ENCODE results near the gene APBB2.
A peak's percentile ranks its signal among the peaks of the same experiment; 100 is the strongest.
"Not testable (repeated sequence)": the region's sequence is repeated elsewhere in the genome, so short reads cannot be mapped to it uniquely, and the experiment has no call there.

Gene APBB2

GRCh38 chr4:41057467-41057866, 156.9 kb downstream of the APBB2 start:
- peak overlapping the region in 1 of 21 experiments; percentile 18 for H3K27ac ChIP-seq

DNA sequence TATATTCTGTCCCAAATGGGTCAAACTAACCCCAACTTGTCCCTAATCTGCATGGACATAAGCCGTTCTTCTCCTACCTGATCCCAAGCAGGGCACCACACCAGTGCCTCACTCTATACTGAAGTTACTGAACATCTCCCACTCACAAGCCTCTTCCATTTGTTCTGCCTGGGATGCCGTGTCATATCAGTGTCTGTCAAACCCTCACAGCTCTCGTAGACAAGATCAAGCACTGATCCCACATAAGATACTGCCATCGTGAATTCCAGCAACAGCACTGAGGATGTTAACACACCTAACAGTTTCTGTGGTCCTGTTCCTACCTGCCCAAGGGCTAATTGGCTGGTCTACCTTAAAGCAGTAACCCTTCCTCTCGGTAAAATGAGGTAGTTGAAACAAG, 162.1 kb downstream of the APBB2 start:
- H3K27ac ChIP-seq, result no peak overlapping the region
- H3K4me3 ChIP-seq, result no peak overlapping the region

More at GRCh38 chr4:41057467-41057866, 156.9 kb downstream of the APBB2 start:
- H3K4me3 ChIP-seq, result no peak overlapping the region

DNA sequence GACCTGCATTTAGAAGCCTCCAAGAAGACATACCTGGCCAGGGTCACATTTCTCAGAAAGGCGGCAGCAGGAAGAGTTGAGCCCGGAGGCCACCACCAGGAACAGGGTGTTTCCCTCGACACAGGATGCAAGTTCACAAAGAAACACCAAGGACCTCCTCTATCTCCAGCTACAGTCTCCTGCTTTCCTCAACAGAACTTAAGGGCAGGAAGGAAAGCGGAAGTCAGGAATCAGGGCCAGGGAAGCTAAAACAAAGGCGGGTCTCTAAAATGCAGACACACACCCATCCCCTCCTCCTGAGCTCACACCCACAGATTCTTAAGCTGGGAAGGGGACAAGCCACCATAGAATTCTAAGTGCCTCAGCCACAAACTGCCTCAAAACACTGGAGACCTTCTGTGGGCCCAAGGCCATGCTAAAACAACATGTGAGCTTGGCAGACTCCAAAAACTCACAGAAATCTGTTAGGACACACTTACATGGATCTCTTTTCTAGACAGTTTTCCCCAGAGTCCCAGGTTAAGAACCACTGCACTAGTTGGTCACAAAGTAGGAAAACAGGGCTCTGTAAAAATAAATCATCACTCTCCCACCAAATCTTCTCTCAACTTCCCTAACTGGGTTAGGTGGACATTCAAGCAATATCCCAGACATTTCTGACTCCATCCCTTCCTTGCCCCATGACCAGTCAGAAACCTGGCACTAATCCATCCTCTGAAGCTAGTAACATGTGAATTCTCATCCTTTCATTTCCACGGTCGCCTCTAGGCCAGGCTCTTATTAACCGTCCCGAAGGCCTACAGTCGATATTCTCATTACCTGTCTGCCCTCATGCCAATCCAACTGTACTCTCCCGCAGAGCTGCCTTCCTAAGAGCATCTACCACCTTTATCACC, 163.2 kb downstream of the APBB2 start:
- H3K4me3 ChIP-seq, result no peak overlapping the region
- H3K27ac ChIP-seq, result peak overlapping the region in 6 of 21 experiments; percentile 10 to 61 (median 18)

- Histone ChIP-seq H3K27ac (no peak overlapping the region), H3K4me3 (no peak overlapping the region)
Measured at GRCh38 chr4:41050116-41050515, 164.2 kb downstream of the APBB2 start.

DNA sequence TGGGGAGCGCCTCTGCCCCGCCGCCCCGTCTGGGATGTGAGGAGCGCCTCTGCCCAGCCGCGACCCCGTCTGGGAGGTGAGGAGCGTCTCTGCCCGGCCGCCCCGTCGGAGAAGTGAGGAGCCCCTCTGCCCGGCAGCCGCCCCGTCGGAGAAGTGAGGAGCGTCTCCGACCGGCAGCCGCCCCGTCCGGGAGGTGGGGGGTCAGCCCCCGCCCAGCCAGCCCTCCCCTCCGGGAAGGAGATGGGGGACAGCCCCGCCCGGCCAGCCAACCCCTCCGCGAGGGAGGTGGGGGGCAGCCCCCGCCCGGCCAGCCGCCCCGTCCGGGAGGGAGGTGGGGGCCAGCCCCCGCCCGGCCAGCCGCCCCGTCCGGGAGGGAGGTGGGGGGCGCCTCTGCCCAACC, 165.2 kb downstream of the APBB2 start:
- H3K4me3 ChIP-seq, H3K27ac ChIP-seq: not testable (repeated sequence)

DNA sequence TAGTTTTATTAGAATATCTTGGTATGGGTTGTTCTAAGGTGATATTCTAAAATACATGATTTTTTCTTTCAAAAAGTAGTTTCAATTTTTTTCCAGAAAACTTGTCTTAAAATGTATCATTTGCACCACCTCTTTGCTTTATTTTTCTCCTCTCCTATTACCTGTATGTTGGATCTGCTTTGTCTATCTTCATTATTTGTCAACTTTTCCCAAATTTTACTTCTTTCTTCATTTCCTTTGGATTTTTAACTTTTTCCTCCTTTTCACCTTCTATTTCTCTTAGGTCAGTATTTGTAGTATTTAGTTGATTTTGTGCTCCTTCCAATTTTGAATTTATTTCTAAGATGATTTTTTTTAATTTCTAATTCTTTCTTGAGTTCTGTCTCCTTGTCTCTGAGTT, 169.6 kb downstream of the APBB2 start:
- Histone ChIP-seq H3K27ac (no peak overlapping the region), H3K4me3 (no peak overlapping the region)

GRCh38 chr4:41044165-41044564, 170.2 kb downstream of the APBB2 start:
- H3K4me3 ChIP-seq, result no peak overlapping the region
- no peak overlapping the region for H3K27ac ChIP-seq

- Histone ChIP-seq H3K4me3 (no peak overlapping the region), H3K27ac (no peak overlapping the region)
Measured at GRCh38 chr4:41043465-41043864, 170.9 kb downstream of the APBB2 start.

- no peak overlapping the region for H3K4me3 ChIP-seq
- H3K27ac ChIP-seq, result no peak overlapping the region
Measured at GRCh38 chr4:41041551-41041950, 172.8 kb downstream of the APBB2 start.

DNA sequence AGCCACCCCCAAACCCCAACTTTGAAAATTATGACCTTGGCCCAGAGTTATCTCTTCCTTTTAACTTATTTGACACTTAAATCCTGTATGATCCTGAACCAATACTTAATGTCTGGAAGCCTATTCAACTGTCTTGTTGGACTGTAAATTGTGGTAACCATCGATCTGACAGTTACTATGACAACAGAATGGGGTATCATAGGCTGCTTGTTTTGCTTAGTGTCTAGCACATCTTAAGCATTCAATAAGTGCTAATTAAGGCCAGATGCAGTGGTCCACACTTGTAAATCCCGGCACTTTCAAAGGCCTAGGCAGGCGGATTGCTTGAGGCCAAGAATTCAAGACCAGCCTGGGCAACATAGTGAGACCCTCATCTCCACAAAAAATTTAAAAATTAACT, 175.0 kb downstream of the APBB2 start:
- no peak overlapping the region for H3K27ac ChIP-seq

DNA sequence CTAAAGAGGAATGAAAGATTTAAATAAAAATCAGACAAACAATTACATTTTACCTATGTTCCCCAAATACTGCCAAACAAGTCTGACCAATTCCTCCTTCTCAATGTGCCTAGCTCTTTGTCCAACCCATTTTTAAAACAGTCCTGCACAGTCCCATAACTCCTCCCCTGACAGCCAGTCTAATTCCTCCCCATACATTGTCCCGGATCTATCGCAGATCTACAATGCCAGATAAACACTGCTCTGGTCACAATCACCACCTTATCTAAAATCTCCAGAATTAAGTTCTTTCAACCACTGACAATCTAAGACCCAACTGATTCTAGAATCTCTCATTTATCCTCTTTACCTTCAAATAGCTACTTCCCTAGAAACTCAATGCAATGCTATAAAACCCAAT, 176.0 kb downstream of the APBB2 start:
- H3K27ac ChIP-seq, result no peak overlapping the region

More for the DNA sequence above, 175.0 kb downstream of the APBB2 start:
- no peak overlapping the region for H3K4me3 ChIP-seq

GRCh38 chr4:41029098-41029497, 185.2 kb downstream of the APBB2 start:
- Histone ChIP-seq H3K4me3 (no peak overlapping the region), H3K27ac (peak overlapping the region in 3 of 21 experiments; percentile 12 to 35 (median 30))

More for the DNA sequence above, 176.0 kb downstream of the APBB2 start:
- H3K4me3 ChIP-seq, result no peak overlapping the region

GRCh38 chr4:41028392-41029076, 185.8 kb downstream of the APBB2 start:
- Histone ChIP-seq H3K27ac (peak overlapping the region in 3 of 21 experiments; percentile 19 to 35 (median 30)), H3K4me3 (no peak overlapping the region)

GRCh38 chr4:41026971-41027370, 187.4 kb downstream of the APBB2 start:
- no peak overlapping the region for H3K27ac ChIP-seq
- no peak overlapping the region for H3K4me3 ChIP-seq

GRCh38 chr4:41025824-41026223, 188.5 kb downstream of the APBB2 start:
- Histone ChIP-seq H3K27ac (no peak overlapping the region), H3K4me3 (no peak overlapping the region)

DNA sequence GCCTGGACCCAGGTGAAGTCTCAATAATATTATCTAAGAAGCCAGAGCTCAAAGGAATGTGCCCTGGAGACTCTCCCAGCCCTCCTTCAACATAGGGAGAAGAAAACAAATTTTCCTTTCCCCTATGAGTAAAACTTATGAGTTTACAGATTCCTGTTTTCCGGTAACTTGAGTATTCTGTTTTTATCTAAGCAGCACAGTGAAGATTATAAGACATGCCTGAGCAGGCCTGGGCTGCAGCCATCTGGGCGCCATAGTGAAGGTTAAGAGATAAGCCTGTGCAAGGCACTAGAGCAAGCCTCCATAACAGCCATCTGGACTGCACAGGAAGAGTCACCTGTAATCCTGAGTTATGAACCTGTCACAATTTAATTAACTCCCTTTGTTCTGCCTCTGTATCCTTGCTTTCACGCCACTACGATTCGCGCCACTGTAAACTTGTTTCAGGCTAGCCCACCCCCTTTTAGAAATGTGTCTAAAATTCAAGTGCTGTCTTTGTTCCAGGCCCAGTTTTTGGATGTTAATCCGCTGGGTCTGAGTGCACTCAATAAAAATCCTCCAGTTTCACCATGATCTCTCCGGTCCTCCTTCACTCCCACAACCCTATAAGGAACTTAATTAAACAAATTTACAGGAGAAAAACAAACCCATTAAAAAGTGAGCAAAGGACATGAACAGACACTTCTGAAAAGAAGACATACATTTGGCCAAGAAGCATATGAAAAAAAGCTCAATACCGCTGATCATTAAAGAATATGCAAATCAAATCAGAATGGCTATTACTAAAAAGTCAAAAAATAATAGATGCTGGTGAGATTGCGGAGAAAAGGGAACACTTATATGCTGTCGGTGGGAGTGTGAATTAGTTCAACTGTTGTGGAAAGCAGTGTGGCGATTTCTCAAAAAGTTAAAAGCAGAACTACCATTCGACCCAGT, 189.5 kb downstream of the APBB2 start:
- Histone ChIP-seq H3K4me3 (no peak overlapping the region), H3K27ac (no peak overlapping the region)

DNA sequence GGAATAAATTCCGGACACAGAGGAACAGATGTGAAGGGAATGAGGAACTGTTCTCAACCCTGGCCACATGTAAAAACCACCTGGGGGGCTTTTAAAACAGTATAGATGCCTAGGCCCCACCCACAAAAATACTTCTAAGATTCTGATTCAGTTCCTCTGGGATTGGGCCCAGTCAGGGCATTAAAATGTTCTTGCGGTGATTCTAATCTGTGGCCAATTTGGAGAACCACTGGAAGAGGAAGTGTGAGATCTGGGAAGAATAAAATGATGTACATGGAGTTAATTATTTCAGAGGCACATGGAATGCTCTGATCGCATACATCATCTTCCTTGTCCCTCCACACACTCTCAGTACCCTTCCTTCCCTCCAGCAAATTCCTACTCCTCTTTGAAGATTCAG, 192.2 kb downstream of the APBB2 start:
- H3K4me3 ChIP-seq, result no peak overlapping the region
- peak overlapping the region in 3 of 21 experiments; percentile 10 to 38 (median 21) for H3K27ac ChIP-seq

DNA sequence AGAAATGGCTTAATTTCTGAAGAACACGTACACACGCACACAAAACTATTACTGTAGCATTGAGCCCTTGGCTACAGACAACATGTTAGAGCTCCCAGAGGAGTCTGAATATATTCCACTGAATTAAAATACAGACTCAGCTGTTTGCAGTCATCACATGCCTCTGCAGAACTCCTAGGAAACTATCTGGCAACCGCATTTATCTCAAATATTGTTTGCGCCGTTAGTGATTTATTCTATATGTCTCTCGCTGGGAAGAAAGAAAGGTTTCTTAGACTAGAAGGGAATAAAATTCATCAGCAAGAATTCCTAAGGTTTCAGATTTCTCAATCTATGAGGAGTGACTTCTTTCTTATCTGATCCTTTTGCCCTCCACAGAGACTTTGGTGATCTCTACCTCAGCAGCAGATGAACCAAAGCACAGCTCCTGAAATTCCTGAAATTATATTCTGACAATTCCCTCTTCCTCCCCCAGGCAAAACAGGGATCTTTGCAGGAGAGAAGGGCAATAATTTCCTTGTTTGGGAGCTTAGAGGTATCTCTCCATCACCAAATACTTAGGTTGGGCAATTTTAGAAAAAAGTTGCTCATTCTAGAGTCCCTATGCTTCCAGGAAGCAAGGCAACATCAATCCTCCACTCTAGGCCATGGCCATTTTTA, 199.2 kb downstream of the APBB2 start:
- Histone ChIP-seq H3K4me3 (no peak overlapping the region), H3K27ac (peak overlapping the region in 1 of 21 experiments; percentile 43)

DNA sequence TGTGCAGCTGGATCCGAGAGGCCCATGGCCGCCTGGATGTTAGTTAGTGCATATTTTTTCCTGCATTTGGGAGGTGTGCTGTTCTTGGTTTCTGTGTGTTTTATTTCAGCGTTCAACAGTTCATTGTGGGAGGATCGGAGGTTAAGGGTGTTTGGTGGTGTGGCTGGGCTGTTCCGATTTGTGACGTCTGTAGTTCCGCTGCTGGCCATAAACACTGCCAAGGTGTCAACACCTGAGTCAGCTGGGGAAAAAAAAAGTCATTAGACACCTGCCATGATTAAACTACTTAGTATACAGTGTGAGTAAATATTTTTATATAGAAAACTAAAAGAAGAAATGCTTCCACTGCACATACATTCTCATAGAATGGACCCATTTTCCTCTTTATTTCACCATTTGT, 200.2 kb downstream of the APBB2 start:
- no peak overlapping the region for H3K4me3 ChIP-seq
- H3K27ac ChIP-seq, result no peak overlapping the region

Data from skin epidermis (tissue), 12 donors.